HL-60/S4 (cell line): ENCODE results near the gene GUCY1A1.

Experiments used
- in situ Hi-C: fragments of 300-500 bp; cut with MboI; formaldehyde crosslinking; loops from 2 replicates; pipeline ENCODE4 v1.14.3; 2022; ENCODE audit warnings: low sequenced_read_pairs

GUCY1A1 gene

DNA sequence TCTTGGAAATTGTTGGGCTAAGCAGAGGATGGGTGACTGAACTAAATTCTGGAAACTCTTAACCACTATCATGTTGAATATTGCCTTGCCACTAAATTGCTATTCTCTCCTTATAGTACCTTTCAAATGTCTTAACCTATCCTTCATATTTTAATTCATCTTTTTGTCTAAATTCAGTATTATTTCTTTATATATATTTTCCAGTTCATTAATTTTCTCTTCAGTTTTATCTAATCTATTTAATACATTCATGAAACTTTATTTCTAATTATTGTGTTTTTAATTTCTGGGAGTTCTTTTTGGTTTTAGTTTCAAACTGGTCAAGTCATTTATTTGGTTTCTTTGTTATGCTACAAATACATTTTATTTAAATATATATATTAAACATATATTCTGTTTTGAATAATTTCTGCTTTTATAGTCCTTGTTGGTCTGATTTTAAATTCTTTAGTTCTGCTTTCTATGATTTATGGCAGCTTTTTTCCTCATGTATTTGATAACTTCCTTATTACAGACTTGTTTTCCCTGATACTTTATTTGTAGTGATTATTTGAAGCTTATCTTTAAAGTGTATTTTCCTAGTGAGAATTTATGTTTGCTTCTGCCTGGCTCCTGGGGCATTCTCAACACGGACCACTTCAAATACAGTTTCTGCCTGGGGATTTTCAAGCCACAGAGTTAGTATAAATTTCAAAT, 8.5 kb upstream of the GUCY1A1 start:
- in situ Hi-C loops = no loop called here

DNA sequence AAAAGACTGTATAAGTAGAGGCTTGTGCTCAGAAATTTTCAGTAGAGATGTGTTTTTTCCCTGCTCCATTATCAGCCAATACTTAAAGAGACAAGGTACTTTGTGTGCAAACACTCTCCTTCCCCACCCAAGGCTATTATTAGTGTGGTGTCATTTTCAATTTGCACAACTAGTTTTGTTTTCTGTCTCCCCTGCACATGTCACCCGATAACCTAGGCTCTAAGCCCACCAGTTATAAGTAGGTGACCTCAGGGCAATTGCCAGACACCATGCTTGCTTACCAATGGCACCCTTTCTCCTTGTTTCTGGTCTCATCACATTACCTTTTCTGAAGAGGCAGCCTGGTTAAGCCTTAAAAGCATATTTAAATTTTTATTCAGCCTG, 8.0 kb upstream of the GUCY1A1 start:
- in situ Hi-C loops = no loop called here

DNA sequence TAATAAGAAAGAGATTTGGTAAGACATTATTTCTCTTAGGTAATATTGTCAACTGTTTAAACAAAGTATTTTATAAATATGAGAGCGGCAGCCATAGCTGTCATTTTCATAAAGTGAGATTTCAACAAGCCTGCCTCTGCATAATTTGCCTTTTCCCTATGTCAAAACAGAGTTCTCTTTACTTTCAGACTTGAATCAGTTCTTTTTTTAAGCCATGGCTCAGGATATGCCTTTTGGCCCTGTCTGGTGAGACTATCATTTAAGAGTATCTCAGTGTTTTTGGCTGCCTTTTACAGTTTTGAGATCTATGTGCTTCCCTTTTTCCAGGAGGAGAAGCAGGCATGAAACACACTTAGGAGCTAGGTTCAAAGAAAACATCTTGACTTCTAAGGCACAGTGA, 7.5 kb upstream of the GUCY1A1 start:
- in situ Hi-C loops = no loop called here

DNA sequence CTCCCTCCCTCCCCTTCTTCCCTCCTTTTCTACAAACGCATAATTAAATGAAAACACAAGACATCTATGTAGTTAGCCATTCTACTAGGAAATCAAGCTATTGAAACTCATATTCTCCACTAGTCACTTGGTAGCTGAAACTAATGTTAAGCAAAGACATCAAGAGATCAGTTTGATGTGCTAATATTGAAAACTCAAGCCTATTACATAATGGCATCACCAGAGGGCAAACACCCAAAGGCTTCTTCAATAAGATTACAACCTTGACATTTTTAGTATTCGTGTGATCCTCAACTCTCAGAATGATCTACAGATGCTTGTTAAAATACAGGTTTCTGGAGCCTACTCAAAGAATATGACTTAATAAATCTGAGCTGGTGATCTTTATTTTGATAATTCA, 6.2 kb upstream of the GUCY1A1 start:
- in situ Hi-C loops = no loop called here

DNA sequence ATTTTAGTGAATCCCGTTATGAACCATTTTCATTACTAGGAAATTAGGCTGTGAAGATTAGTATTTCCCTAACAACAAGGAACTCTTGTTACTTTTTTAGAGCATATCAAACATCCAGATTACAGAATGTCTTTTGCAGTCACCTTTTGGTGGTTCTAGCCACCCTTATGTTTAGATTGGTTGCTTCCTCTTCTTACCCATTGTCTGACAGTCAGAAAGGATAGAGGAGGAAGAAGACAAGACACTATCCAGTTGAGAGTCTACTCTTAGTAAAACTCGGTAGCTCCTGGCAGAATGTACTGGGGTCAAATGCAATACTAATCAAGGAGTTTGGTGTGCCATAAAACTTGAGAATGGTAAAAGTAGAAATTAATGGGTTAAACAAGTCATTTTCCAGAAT, 1.6 kb upstream of the GUCY1A1 start:
- in situ Hi-C loops = no loop called here

DNA sequence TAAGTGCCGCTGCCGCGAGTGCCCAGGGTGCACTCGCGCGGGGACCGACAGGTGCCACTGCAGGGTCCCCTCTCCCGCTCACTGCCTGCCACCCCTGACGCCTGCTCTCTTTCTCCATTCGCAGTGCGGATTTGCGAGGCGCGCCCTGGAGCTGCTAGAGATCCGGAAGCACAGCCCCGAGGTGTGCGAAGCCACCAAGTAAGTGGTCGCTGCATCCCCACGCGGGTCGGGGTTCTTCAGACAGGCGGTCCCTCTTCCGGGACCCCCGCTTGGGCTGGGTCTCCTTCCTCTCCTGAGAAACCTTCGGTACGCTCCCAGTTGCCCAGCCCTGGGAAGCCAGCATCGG, 547 bp downstream of the GUCY1A1 start:
- in situ Hi-C loops = no loop called here

DNA sequence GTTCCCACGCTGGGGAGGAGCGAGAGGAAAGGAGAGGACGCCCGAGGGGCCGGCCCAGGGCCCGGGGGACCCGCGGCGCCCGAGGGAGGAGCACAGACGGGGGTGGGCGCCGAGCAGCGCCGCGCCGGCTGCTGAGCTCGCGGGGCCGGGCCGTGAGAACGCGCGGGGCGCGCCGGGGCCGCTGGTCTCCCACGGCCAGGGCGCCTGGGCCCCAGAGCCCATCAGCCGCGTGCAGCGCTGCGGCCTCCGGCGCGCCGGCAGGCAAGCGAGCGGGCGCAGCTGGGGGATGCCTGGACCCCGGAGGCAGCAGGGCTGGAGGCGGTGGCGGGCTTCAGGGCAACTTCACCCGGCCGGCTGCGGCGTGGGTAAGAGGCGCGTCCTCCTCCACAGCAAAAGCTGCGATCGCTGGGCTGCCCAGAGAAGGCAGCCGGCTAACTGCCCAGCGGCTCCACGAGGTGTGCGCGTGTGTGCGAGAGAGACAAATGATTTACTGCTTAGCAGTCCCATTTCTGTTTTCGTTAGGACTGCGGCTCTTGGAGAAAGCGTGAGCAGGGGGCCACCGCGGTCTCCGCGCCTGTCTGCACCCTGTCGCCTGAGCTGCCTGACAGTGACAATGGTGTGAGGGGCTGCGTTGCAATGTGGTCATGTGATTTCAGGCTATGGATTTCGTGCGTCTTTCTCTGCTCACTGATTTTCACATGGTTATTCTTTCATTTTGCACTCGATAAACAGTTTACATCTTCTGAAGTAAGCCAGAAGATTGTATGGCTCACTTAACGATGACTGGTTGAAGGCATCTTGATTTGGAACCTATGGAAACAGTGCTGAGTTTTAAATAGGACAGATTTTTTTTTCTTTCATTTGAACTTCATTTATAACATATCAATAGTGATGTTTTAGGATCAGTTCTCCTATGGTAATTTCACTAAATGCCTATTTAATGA, 1.2 kb downstream of the GUCY1A1 start:
- in situ Hi-C loops = no loop called here

DNA sequence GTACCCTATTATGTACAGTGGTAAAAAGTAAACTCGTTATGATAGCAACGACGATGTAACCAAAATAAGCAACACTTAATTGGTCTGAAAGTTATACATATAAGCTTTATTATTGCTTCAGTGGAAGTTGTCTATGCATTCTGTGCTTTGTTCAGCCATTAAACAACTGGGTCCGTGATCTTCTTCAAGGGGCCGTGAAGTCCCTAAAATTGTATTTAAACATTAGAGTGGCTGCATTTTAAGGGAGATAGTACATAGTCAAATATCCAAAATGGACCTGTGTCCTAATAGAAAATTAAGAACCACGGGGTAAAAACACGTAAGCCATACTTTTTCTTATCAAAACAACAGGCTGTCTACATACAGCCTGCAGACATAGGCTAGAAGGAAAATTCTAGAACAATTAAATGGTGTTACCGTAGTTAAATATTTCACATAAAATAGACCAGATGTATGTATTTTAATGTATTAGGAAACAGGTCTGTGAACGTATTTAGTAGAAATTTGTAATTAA, 2.1 kb downstream of the GUCY1A1 start:
- in situ Hi-C loops = no loop called here

DNA sequence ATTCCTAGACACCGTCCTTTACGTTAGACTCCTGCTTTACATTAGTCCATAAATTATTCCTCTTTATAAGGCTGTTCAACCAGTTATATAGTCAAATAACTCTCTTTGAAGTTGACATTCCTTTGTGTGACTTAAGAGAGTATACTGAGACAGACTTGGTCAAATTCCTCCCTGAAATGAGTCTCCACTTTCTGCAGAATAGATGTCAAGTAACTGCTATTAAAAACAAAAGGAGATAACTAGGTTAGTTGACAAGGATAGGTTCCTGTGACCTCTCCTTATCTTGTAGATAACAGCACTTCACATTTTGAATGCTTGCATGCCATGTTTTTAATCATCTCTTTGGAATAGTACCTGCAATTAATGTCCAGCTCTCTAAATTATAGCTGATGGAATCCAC, 5.7 kb downstream of the GUCY1A1 start:
- in situ Hi-C loops = no loop called here

DNA sequence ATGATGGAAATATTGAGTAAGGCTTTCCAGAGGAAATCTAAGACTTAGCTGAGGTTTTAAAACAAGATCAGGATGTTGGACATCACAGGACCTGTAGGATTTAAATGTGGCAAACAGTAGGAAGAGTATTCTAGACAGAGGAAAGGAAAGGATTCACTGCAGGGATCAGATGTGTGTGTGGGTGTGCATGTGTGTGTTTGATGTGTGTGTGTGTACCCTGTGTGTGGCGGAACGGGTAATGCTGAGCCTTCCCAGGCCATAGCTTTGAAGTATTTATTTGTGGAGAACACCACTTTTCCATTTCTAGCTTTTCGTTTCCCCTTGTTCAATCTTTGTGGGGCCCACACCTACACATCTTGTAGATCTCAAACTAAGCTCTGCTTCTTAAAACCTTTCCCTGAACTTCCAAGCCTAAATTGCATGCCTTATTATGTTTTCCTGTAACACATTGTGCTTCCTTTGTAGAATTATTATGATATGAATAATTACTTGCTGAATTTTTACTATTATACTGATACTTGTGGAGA, 6.9 kb downstream of the GUCY1A1 start:
- in situ Hi-C loops = no loop called here

DNA sequence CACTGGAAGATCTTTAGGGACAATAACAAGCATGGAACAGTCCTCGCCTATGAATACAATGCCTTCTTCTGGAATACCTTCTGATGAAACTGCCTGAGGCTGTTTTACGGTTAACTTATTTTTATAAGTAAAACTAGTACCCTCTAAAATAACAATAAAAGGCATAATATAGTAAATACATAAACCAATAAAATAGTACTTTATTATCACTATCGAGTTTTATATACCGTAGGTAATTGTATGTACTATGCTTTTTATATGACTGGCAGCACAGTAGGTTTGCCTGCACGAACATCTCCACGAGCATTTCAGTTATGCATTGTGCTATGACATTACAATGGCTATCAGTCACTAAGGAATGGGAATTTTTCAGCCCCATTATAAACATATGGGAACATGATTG, 8.0 kb downstream of the GUCY1A1 start:
- in situ Hi-C loops = no loop called here

DNA sequence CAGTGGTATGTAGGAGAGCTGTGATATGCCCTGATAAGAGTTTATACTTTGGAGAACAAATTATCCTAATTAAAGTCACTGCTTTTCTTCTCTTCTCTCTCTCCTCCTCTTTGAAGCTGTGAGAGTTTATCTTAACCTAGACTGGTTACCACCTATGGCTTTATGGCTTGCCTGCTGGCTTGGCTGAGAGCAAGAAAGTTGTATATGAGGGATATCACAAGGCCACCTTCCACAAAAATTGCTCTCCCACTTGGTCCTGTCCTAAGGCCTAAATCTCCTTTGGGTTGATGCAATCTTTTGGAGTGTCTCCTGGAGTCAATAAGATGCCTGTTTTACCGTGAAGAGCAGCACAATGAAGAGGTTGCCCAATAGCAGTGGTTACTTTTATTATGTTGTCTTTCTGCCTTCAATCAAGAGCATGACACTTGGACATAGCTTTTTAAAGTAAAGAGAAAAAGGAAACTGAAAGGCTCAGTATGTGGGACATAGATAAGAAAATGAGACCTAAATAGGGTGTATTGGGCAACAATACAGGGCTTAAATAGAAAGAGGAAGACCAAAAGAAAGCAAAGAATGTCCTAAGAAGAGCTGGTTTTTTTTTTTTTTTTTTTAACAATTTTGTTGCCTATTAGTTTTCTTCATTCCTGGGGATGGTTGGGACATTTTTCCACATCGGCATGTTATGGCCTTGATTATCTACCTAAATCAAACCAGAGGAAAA, 9.2 kb downstream of the GUCY1A1 start:
- in situ Hi-C loops = no loop called here

DNA sequence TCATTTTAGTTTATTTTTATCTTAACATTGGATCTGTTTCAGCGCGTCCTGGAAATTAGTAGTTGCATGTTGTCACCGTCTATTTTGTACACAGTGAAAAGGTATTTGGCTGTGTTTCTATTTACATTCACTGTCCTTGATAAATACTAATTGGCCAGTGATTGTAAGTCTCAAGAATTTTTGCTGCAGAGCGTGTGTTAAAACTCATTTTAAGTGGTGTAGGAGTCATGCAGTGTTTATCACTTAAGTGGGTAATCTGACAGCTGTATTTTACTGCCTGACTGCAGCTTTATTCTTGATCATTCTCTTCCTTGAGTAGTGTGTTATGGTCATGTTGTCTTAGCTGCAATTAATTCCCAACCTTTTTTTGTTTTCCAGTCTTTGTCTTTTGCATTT, 9.8 kb downstream of the GUCY1A1 start:
- in situ Hi-C loops = no loop called here

DNA sequence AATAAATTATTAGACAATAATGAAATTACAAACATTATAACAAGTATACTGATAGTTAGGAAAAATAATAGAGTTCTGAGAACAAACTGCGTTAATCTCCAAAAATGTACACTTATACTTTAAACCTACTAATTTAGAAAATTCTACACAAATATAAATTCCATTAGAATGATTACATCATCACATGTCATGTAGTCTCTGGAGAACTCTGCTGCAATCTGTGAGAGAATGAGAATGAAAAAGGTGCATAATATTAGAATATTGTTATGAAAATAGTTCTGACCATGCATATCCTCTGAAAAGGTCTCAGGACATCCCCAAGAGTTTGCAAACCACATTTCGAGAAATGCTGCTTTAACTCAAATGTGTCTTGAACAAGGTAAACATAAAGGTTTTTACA, 11.4 kb downstream of the GUCY1A1 start:
- in situ Hi-C loops = no loop called here

DNA sequence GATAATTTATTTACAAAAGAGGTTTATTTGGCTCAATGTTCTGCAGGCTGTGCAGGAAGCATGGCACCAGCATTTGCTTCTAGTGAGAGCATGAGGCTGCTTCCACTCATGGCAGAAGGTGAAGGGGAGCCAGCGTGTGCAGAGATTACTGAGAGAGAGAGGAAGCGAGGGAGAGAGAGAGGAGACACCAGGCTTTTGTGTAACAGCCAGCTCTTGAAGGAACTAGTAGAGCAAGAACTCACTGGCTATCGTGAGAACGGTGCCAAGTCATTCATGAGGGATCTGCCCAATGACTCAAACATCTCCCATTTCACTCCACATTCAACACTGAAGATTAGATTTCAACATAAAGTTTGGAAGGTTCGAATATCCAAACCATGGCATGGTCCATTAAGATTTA, 12.7 kb downstream of the GUCY1A1 start:
- in situ Hi-C loops = no loop called here

DNA sequence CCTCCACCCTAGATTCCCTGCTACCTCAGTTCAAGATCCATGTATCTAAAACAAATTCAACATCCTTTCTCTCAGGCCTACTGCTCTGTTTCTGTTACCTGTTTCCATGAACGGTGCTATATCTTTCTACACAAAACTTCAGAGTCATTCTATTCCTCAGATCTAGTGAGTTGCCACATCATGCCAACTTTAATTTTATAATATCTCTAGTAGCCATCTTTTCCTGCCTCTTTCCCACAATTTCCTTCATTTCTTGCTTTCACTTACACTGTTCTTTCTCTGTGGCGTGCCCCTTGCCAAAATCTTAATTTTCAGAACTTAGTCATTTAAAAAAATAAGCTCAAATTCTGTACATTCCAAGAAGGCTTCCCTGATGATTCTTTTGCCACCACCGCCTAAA, 15.2 kb downstream of the GUCY1A1 start:
- in situ Hi-C loops = no loop called here

DNA sequence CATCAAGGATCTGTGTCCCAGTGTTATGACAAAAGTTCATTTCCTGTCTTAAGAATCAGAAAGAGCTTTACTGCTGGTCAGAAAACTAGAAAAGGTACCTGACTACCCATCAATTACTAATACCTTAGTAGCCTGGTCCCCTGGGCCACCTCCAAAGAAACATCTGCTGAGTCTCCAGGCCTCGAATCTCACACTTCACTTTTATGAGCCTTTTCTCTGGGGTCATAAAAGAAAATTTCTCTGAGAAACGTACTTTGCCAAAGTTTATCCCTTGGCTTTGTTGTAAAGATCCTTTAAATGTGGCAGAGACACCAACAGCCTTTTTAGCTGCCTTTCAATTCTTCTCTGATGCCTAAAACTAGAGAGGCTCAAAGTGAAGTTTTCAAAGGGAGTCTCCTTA, 17.8 kb downstream of the GUCY1A1 start:
- in situ Hi-C loops = no loop called here

DNA sequence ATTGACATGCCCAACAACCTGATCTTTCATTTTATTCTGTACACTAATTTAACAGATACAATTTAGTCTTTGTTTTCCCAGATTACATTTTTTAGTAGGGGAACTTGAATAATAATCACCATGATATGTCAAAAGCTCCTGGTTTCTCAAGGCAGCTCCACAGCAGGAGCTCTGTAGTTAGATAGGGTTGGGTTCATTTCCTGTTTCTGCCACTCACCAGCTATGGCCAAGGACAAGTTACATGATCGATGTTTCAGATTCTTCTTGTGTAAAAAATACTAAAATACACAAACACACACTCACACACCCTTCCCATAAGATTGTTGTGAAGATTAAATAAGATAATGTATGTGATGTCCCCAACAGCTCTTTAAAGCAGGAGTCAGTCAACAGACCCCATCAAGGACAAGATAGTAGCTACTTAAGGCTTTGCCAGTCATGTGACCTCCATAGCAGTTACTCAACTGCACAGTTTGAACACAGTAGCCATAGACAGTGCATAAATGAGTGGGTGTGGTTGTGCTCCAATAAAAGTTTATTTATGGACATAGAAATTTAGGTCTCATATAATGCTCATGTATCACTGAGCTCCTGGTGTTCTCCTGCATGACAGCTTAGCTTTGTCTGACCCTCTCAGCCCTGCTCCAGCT, 18.4 kb downstream of the GUCY1A1 start:
- in situ Hi-C loops = no loop called here

DNA sequence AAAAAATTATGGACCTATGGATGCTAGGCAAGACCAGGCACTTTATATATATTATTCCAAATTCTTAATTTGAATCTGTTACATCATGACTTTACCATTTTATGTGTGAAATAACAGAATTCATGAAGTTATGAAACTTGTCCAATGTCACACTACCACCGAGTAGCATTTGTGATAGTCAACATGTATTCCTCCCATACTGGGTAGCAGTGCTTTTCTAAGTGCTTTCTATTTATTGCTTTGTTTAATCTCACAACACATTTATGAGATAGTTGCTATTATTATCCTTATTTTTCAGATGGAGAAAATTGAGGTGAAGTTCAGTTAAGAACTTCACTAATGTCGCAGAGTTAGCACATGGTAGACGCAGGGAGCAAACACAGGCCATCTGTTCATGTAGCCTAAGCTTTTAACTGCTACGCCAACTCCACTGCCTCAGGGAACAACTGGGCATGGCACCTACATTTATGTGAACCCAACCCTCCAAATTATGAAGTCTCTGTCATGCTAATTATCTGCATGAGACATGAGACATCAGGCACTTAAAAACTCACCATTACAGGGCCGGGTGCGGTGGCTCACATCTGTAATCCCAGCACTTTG, 20.8 kb downstream of the GUCY1A1 start:
- in situ Hi-C loops = no loop called here

DNA sequence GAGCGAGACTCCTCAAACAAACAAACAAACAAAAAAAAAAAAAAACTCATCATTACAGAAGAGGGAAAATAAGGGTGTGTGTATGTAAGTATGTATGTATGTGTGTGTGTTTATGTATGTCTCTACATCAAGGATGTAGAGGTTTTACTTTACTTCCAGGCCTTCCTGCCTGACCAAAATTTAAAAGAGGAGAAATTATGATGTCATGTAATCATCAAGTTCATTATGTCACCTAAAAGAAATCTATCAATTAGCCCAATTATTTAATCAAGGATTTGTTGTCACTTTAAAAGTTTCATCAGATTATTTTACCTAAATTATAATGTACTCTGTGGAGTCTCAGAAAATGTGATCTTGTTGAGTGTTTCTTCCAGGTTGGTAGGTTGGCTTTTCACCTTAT, 21.6 kb downstream of the GUCY1A1 start:
- in situ Hi-C loops = no loop called here
